Effector CD4-positive, alpha-beta T cell (primary cell): Measurements from ENCODE around the gene SYT15.

ENCODE experiments used
- DNase-seq: peaks from one replicate; pipeline ENCODE4 v3.0.0-alpha.2; 2020

The SYT15 gene

GRCh38 chr10:46544989-46545791 lies 33.7 kb upstream of the SYT15 start:
- DNase-seq, result no peak

GRCh38 chr10:46545861-46546590 lies 32.9 kb upstream of the SYT15 start:
- DNase-seq, result no peak

DNA sequence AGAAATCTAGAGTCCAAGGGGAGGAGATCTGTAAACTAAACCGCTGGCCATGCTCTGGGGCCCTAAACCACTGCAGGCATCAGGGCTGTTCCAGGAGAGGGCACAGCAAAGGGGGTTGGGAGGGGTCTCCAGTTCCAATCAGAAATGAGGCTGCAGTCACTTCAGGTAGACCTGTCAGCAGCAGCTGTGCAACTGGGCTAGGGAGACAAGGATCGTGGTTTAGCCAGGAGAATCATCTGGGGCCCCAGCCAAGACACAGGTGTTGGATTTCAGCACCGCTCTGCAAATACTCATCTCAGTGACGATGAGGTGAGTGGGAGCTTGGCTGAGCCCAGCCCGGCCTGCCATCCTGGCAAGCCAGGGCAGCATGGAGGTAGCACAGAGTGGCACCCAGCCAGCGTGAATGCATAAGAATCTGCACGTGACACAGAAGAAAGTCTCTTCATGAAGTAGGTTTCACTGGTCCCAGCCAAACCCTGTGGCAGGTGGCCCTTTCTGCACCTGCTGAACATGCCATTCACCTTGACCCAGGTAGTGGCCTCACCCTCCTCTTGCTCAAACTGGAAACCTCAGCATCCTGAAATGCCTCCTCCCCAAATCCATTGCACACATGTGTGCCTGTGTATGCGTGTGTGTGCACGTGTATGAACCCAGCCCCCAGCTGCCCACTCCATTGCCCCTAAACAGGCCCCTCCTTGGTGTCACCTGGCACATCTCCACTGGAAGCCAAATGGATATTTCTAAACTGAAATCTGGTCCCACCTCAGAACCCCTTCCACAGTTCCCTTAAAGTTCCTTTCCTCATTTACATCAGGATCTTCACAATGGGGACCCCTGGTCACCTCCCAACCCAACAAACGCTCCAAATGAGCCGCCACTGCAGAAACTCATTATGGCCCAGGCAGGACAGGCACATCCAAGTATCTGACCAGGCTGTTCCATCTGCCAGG lies 32.1 kb upstream of the SYT15 start:
- DNase-seq, result no peak

DNA sequence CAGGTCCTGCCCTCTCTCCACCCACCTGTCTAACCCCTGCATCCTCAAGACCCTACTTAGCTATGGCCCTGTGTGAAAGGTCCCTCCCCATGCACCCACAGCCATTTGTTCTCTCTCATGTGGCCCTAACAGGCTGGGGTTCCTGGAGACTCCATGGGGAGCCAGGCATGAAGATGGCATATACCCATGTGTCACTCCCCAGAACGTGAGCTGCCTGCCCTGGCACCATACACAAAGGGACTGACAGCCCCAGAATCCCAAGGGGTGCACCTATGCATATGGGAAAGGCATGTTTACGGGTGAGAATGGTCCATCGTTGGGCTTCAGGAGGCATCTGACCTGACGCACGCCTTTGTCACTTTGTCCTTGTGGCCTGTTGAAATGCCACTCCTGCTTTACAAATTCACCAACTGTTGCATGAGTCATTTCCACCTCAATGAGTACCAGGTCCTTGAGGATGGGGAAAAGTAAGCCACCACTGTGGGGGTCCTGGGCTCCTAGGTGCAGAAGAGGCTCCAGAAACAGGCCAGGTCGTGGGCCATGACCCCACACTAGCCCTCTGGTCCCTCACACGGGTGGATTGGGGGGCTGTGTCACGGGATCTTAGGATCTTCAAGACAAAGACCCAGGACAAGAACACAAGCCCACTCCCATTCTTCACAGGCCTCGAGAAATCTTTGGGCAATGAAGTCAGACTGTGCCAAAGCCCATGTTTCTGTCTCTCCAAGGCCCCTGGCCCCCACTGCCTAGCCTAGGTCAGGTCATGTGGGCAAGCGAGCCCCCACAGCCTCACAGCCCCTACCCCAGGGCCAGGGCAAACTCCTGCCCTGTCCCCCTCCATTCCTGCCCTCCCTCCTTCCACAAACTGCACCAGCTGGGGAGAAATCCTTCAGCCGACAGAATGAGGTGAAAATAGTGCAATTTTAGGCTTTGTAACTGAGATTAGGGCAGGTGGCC lies 31.1 kb upstream of the SYT15 start:
- no peak for DNase-seq

GRCh38 chr10:46548498-46549090 lies 30.3 kb upstream of the SYT15 start:
- DNase-seq, result no peak

DNA sequence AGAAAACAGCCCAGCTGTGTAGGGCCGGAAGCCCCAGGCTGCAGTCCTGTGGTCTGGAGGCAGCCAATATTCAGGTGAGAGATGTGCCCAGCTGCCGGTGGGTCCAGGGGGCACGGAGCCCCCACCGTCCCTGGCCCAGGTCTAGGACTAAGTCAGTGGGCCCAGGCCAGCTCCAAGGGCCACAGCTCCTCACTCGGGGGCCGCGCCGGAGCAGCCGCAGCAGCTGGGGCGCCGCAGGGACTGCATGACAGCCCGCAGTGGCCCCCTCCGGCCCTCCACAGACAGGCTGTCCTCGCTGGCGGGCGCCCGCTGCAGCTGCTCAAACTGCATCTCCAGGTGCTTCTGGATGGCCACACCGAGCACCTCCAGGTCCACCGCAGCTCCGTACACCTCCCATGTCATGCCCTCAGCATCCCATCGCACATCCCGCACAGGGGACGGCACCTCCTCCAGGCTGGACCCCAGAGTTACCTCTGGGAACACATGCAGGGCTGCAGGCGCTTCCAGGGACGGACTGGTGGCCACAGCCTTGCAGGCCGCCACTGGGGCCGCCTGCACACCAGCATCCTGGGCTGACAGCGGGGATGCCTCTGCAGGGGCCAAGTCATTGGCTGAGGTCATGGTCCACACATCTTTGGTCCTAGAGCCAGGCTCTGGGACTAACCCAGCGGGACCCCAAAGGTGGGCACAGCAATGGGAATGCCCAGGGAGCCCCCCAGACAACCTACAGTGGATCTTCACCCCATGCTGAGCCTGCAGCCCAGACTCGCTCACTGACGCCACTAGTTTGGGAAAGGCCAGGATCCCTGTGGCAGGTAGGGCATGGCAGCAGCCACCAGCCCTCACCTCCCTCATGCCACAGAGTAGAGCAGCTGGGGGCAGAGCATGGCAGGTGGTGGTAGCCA lies 29.5 kb upstream of the SYT15 start:
- DNase-seq, result no peak

DNA sequence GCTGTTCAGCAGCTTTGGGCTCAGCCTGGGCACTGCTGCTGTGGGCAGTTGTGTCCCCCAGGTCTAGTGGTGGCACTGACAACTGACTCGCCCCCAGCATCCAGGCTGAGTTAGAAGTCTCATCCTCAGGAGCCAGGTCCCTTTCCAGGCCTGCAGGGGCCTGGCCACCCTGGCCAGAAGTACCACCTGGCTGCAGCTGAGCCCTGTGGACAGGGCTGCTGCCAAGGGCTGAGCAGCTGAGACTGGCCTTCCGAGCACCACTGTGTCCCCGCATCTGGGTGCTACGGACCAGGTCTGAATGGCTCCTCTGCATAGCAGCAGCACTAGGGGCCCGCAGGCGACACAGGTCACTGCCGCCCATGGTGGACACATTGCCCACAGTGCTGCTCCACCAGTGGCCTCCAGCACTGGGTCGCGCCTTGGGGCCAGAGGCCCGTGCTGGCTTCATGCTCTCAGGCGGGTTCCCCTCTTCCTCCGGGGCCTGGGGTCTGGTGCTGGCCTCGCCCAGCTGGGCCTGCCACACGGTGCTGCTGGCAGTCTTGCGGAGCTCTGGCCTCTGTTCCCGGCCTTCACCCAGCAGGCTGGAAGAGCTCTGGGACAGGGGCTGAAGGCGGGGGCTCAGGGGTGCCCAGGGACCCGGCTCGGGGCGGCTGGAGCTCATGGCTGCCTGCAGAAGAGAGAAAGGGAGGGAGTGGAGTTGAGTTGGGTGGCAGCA lies 28.7 kb upstream of the SYT15 start:
- DNase-seq, result no peak

- no peak for DNase-seq
These were observed 27.9 kb upstream of the SYT15 start for GRCh38 chr10:46550795-46551700.

- DNase-seq, result no peak
These were observed 27.0 kb upstream of the SYT15 start for GRCh38 chr10:46551701-46552525.

DNA sequence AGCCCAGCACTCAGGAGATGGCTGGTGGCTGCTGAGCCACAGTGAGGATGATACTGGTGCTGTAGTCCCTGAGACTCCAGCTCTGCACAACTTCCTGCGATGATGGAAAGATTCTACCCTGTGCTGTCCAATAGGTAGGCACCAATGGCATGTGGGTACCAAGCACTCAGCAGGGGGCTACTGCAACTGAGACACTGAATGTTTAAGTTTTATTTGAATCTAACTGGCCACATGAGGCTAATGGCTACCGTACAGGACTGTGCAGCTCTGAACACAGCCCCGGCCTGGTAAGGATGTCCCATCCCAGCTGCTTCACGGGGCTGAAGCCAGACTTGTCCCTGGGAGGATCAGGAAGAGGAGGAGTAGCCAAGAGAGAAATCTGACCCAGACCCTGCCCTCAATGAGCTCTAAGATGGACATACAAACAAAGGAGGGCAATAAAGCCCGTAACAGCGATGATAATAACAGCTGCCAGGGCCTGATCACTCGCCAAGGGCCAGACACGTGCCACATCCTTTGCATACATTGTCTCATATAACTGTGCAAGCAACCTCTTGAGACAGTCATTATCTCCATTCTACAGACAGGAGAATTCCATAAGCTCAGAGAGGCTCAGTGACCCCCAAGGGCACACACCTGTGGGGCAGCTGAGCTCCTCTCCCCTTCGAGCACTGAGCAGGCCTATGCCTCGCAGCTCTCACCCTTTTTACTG lies 26.2 kb upstream of the SYT15 start:
- no peak for DNase-seq

GRCh38 chr10:46553238-46554049 lies 25.5 kb upstream of the SYT15 start:
- DNase-seq, result no peak

DNA sequence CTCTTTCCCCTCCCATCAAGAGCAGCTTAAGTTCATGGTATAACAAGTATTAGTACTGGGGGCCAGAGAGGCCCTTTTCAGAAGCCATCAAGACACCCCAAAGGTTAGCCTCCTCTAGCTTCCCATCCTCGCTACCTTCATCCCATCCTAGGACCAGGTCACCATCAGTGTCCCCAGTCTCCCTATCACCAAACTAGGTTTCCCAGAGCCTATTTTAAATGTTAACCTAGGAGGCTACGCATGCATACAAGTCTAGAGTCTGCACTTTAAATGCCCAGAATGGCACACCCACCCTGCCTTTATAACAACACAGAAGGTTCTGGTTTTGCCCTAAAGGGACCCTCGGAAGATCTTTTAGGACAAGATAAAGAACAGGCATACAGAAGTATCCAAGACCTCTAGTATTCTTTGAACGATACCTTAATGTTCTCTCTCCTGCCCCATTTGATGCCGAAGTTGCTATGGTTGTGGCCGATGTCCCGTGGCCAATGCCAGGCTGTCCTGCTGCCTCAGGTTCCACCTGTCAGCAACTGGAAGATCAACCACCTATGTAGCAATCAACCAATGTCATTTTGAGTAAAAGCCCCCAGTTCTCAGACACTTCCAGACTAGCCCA lies 24.7 kb upstream of the SYT15 start:
- DNase-seq, result no peak

DNA sequence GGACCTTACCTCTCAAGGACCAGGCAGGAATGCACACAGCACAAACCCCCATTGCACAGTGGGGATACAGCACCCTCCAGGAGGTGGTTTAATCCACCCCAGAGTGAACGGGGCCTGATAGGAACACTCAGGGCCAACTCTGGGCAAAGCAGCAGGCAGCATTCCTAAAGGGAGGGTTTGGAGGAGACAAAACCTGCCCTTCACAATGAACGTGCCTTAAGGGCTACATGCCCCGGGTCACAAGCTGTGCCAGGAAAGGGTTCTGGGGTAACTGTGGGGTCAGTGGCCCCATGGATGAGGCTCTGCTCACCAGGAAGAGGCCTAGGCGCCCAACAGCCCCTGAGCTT lies 23.6 kb upstream of the SYT15 start:
- no peak for DNase-seq

DNA sequence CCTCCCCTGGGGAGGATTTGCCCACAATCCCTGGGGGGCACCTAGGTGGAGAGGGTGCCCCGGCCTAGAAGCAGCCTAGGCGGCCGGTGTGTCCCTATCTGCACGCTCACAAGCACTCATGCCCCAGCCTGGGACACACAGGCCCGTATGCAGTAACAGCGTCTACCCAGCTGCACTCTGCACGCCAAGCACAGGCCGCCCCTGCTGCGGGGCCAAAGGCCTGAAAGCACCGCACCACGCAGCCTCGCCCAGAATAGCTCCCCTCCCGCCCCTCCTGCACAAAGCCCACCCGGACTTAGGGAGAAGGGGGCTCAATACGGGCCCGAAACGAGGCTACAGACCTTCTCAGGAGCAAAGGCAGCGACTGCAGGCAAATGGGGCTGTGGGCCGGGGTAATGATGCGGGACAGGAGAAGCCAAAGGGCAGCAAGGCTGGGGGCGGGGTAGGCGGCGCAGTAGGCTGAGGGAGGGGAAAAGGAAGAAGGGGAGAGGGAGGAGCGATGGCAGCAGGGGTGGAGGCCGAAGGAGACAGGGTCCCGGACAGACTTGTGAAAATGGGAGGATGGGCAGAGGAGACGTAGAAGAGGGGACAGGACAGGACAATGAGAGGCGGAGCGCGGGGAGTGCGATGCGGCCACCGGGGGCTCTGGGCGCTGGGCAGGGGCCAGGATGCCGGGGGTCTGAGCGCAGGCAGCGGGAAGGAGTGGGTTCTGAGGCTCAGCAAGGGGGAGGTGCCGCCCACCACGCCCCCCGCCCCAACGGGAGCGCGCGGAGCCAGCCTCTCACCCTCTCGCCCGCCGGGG lies 23.0 kb upstream of the SYT15 start:
- no peak for DNase-seq
